GM13976 (cell line): ENCODE results near the gene HLA-DPB1.
"Not testable (repeated sequence)": the region's sequence is repeated elsewhere in the genome, so short reads cannot be mapped to it uniquely, and the experiment has no call there.

ENCODE experiments used
- DNase-seq: peaks from one replicate; pipeline ENCODE4 v3.0.0; 2012; ENCODE audit warnings: low spot score
- CTCF ChIP-seq: IDR thresholded peaks from 2 replicates; pipeline ENCODE4 v1.5.1; 2012; ENCODE audit warnings: borderline replicate concordance, mild to moderate bottlenecking; ENCODE audit not compliant: insufficient read depth; ENCODE audit errors: extremely low read depth, missing control alignments, control extremely low read depth
- in situ Hi-C: fragments of 300-500 bp; cut with MboI; formaldehyde crosslinking; loops from one replicate; pipeline ENCODE4 v1.12.0; 2022; ENCODE audit warnings: low sequenced_read_pairs, mixed read lengths, inconsistent platforms; ENCODE audit not compliant: unreplicated experiment

Gene HLA-DPB1

GRCh38 chr6:33085627-33086026 is 9.8 kb downstream of the HLA-DPB1 start:
- DNase-seq = no peak
- no peak for TF ChIP-seq CTCF
- in situ Hi-C loops = no loop called here

GRCh38 chr6:33088258-33088930 is 12.6 kb downstream of the HLA-DPB1 start:
- in situ Hi-C loops = no loop called here
- TF ChIP-seq CTCF = no peak
- DNase-seq = no peak

GRCh38 chr6:33088931-33089620 is 13.3 kb downstream of the HLA-DPB1 start:
- DNase-seq = no peak
- in situ Hi-C loops = no loop called here
- no peak for TF ChIP-seq CTCF

- in situ Hi-C loops = no loop called here
These were observed 16.2 kb downstream of the HLA-DPB1 start for GRCh38 chr6:33091957-33092356.

GRCh38 chr6:33092385-33092784 is 16.6 kb downstream of the HLA-DPB1 start:
- DNase-seq = no peak
- in situ Hi-C loops = no loop called here
- TF ChIP-seq CTCF = no peak

More at GRCh38 chr6:33091957-33092356, 16.2 kb downstream of the HLA-DPB1 start:
- DNase-seq = peak; percentile 69
- TF ChIP-seq CTCF = peak; percentile 69

- no peak for DNase-seq
- no peak for TF ChIP-seq CTCF
- in situ Hi-C loops = no loop called here
These were observed 18.1 kb downstream of the HLA-DPB1 start for GRCh38 chr6:33093855-33094254.

GRCh38 chr6:33095681-33096080 is 19.9 kb downstream of the HLA-DPB1 start:
- no peak for DNase-seq
- in situ Hi-C loops = no loop called here
- no peak for TF ChIP-seq CTCF

GRCh38 chr6:33101121-33101737 is 25.4 kb downstream of the HLA-DPB1 start:
- in situ Hi-C loops = not testable (repeated sequence)

More at GRCh38 chr6:33101121-33101737, 25.4 kb downstream of the HLA-DPB1 start:
- not testable (repeated sequence) for DNase-seq
